Central memory CD8-positive, alpha-beta T cell (primary cell): ENCODE data around the gene HIPK1.

ENCODE experiments used
- ATAC-seq: fragments of 150-1000 bp; cut with Tn5 transposase; replicated peaks from 2 replicates; pipeline ENCODE4 v1.10.0; 2022; ENCODE audit warnings: mild to moderate bottlenecking, moderate FRiP score, moderate number of reproducible peaks; ENCODE audit not compliant: poor library complexity, severe bottlenecking; ENCODE audit errors: extremely low read depth
- DNase-seq, 2 donors: peaks; one replicate each; pipeline ENCODE4 v3.0.0; 2021; ENCODE audit warnings: low spot score in 2 of 2
- H3K27ac Mint-ChIP-seq: one replicate; pipeline ENCODE4 v1.8.0; 2022; ENCODE audit warnings: low read depth, mild to moderate bottlenecking, moderate library complexity, mixed read lengths
- H3K27me3 Mint-ChIP-seq: one replicate; pipeline ENCODE4 v1.8.0; 2022; ENCODE audit warnings: mixed read lengths
- H3K36me3 Mint-ChIP-seq: one replicate; pipeline ENCODE4 v1.8.0; 2022; ENCODE audit warnings: mild to moderate bottlenecking, moderate library complexity, mixed read lengths; ENCODE audit not compliant: insufficient read depth
- H3K4me1 Mint-ChIP-seq: one replicate; pipeline ENCODE4 v1.8.0; 2022; ENCODE audit warnings: mixed read lengths
- H3K4me3 Mint-ChIP-seq: one replicate; pipeline ENCODE4 v1.8.0; 2022; ENCODE audit warnings: mild to moderate bottlenecking, moderate library complexity, mixed read lengths
- H3K9me3 Mint-ChIP-seq: one replicate; pipeline ENCODE4 v1.8.0; 2022; ENCODE audit warnings: mixed read lengths

The HIPK1 gene

GRCh38 chr1:113957984-113958383, 28.9 kb downstream of the HIPK1 start:
- Mint-ChIP-seq H3K27ac (no peak overlapping the region), H3K9me3 (no peaks in the 10 kb centered on the region), H3K4me1 (peaks cover 10% of the 10 kb centered on the region), H3K36me3 (peaks cover 77% of the 10 kb centered on the region), H3K27me3 (no peaks in the 10 kb centered on the region), H3K4me3 (no peak overlapping the region)
- ATAC-seq: no peak
- no peak for DNase-seq

GRCh38 chr1:113958691-113959090, 29.6 kb downstream of the HIPK1 start:
- H3K4me1 Mint-ChIP-seq: peaks cover 14% of the 10 kb centered on the region
- ATAC-seq (no peak), DNase-seq (no peak)
- no peaks in the 10 kb centered on the region for H3K9me3 Mint-ChIP-seq
- H3K4me3 Mint-ChIP-seq: no peak overlapping the region
- H3K27ac Mint-ChIP-seq: no peak overlapping the region
- peaks cover 76% of the 10 kb centered on the region for H3K36me3 Mint-ChIP-seq
- no peaks in the 10 kb centered on the region for H3K27me3 Mint-ChIP-seq

GRCh38 chr1:113963281-113963906, 34.3 kb downstream of the HIPK1 start:
- ATAC-seq (no peak), DNase-seq (no peak)
- H3K4me3 Mint-ChIP-seq: no peak overlapping the region
- H3K27ac Mint-ChIP-seq: peak overlapping the region; percentile 89
- H3K9me3 Mint-ChIP-seq: no peaks in the 10 kb centered on the region
- H3K27me3 Mint-ChIP-seq: no peaks in the 10 kb centered on the region
- H3K4me1 Mint-ChIP-seq: peaks cover 13% of the 10 kb centered on the region
- peaks cover 79% of the 10 kb centered on the region for H3K36me3 Mint-ChIP-seq

GRCh38 chr1:113965703-113966412, 36.7 kb downstream of the HIPK1 start:
- peak overlapping the region; percentile 55 for H3K27ac Mint-ChIP-seq
- no peak for ATAC-seq
- no peak for DNase-seq

GRCh38 chr1:113972954-113973353, 43.8 kb downstream of the HIPK1 start:
- peak overlapping the region; percentile 77 for H3K27ac Mint-ChIP-seq
- H3K36me3 Mint-ChIP-seq: peaks cover 64% of the 10 kb centered on the region
- peaks cover 20% of the 10 kb centered on the region for H3K4me1 Mint-ChIP-seq
- H3K27me3 Mint-ChIP-seq: no peaks in the 10 kb centered on the region
- H3K9me3 Mint-ChIP-seq: no peaks in the 10 kb centered on the region
- H3K4me3 Mint-ChIP-seq: no peak overlapping the region
- DNase-seq (no peak), ATAC-seq (no peak)

More at GRCh38 chr1:113965703-113966412, 36.7 kb downstream of the HIPK1 start:
- no peaks in the 10 kb centered on the region for H3K27me3 Mint-ChIP-seq
- H3K4me3 Mint-ChIP-seq: no peak overlapping the region
- peaks cover 81% of the 10 kb centered on the region for H3K36me3 Mint-ChIP-seq
- no peaks in the 10 kb centered on the region for H3K9me3 Mint-ChIP-seq
- peaks cover 7% of the 10 kb centered on the region for H3K4me1 Mint-ChIP-seq

GRCh38 chr1:113975211-113975895, 46.2 kb downstream of the HIPK1 start:
- H3K27ac Mint-ChIP-seq: peak overlapping the region; percentile 12
- H3K27me3 Mint-ChIP-seq: no peaks in the 10 kb centered on the region
- H3K36me3 Mint-ChIP-seq: peaks cover 44% of the 10 kb centered on the region
- ATAC-seq: peak; percentile 75
- no peaks in the 10 kb centered on the region for H3K9me3 Mint-ChIP-seq
- DNase-seq: no peak
- peaks cover 20% of the 10 kb centered on the region for H3K4me1 Mint-ChIP-seq
- peak overlapping the region; percentile 2 for H3K4me3 Mint-ChIP-seq

GRCh38 chr1:113976609-113977278, 47.6 kb downstream of the HIPK1 start:
- DNase-seq (no peak), ATAC-seq (no peak)
- Mint-ChIP-seq H3K36me3 (peaks cover 36% of the 10 kb centered on the region), H3K27ac (no peak overlapping the region), H3K27me3 (no peaks in the 10 kb centered on the region), H3K4me1 (peaks cover 20% of the 10 kb centered on the region), H3K9me3 (no peaks in the 10 kb centered on the region), H3K4me3 (no peak overlapping the region)

GRCh38 chr1:113977906-113978305, 48.8 kb downstream of the HIPK1 start:
- Mint-ChIP-seq H3K27ac (no peak overlapping the region), H3K36me3 (peaks cover 25% of the 10 kb centered on the region), H3K27me3 (no peaks in the 10 kb centered on the region), H3K4me3 (no peak overlapping the region), H3K4me1 (peaks cover 20% of the 10 kb centered on the region), H3K9me3 (no peaks in the 10 kb centered on the region)
- DNase-seq (no peak), ATAC-seq (no peak)

GRCh38 chr1:113978863-113979702, 50.0 kb downstream of the HIPK1 start, which contains the start of gene OLFML3:
TSS of gene OLFML3 (plus strand) at chr1:113979474. CDS start at chr1:113979517, 43 bp downstream.
- no peaks in the 10 kb centered on the region for H3K27me3 Mint-ChIP-seq
- no peak within 1 kb of the TSS for H3K27ac Mint-ChIP-seq
- no peak within 1 kb of the TSS for H3K4me3 Mint-ChIP-seq
- ATAC-seq (no peak), DNase-seq (no peak)
- peaks cover 15% of the 10 kb centered on the region for H3K36me3 Mint-ChIP-seq
- peaks cover 15% of the 10 kb centered on the region for H3K4me1 Mint-ChIP-seq
- H3K9me3 Mint-ChIP-seq: no peaks in the 10 kb centered on the region

GRCh38 chr1:113980110-113980509, 51.0 kb downstream of the HIPK1 start:
- no peaks in the 10 kb centered on the region for H3K9me3 Mint-ChIP-seq
- peaks cover 12% of the 10 kb centered on the region for H3K36me3 Mint-ChIP-seq
- no peaks in the 10 kb centered on the region for H3K27me3 Mint-ChIP-seq
- H3K4me1 Mint-ChIP-seq: peaks cover 10% of the 10 kb centered on the region
- no peak for ATAC-seq
- no peak for DNase-seq
- no peak overlapping the region for H3K4me3 Mint-ChIP-seq
- no peak overlapping the region for H3K27ac Mint-ChIP-seq

GRCh38 chr1:113981962-113982931, 53.1 kb downstream of the HIPK1 start:
- ATAC-seq (no peak), DNase-seq (no peak)
- peaks cover 9% of the 10 kb centered on the region for H3K27me3 Mint-ChIP-seq
- H3K4me1 Mint-ChIP-seq: no peaks in the 10 kb centered on the region
- H3K9me3 Mint-ChIP-seq: no peaks in the 10 kb centered on the region
- H3K27ac Mint-ChIP-seq: no peak overlapping the region
- no peak overlapping the region for H3K4me3 Mint-ChIP-seq
- peaks cover 2% of the 10 kb centered on the region for H3K36me3 Mint-ChIP-seq
